Muscle layer of colon (tissue), 2 donors: ENCODE measurements around the gene GRSF1.
A peak's percentile ranks its signal among the peaks of the same experiment; 100 is the strongest.

Source experiments
- H3K27ac ChIP-seq: one replicate; pipeline ENCODE4 v1.7.0; 2013; ENCODE audit warnings: low read depth, mild to moderate bottlenecking, low read length, moderate library complexity
- H3K27me3 ChIP-seq, 2 donors: one replicate each; pipeline ENCODE4 v1.7.0; 2013; ENCODE audit warnings: low read length in 2 of 2, mild to moderate bottlenecking in 2 of 2; ENCODE audit not compliant: insufficient read depth in 2 of 2, control insufficient read depth in 1 of 2
- H3K36me3 ChIP-seq: one replicate; pipeline ENCODE4 v1.7.0; 2013; ENCODE audit warnings: mild to moderate bottlenecking, low read length; ENCODE audit not compliant: insufficient read depth
- H3K4me1 ChIP-seq: one replicate; pipeline ENCODE4 v1.7.0; 2013; ENCODE audit warnings: mild to moderate bottlenecking, low read length; ENCODE audit not compliant: insufficient read depth
- H3K4me3 ChIP-seq, 2 donors: one replicate each; pipeline ENCODE4 v1.7.0; 2013; ENCODE audit warnings: low read length in 2 of 2, low read depth in 1 of 2, mild to moderate bottlenecking in 1 of 2, moderate library complexity in 1 of 2
- H3K9ac ChIP-seq: one replicate; pipeline ENCODE4 v1.7.0; 2013; ENCODE audit warnings: low read length
- H3K9me3 ChIP-seq: one replicate; pipeline ENCODE4 v1.7.0; 2013; ENCODE audit warnings: mild to moderate bottlenecking, low read length
- donor health status: abdominal sarcoma.
- donor health status: Adenocarcinoma of cecum.

The GRSF1 gene, protein sequence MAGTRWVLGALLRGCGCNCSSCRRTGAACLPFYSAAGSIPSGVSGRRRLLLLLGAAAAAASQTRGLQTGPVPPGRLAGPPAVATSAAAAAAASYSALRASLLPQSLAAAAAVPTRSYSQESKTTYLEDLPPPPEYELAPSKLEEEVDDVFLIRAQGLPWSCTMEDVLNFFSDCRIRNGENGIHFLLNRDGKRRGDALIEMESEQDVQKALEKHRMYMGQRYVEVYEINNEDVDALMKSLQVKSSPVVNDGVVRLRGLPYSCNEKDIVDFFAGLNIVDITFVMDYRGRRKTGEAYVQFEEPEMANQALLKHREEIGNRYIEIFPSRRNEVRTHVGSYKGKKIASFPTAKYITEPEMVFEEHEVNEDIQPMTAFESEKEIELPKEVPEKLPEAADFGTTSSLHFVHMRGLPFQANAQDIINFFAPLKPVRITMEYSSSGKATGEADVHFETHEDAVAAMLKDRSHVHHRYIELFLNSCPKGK

DNA sequence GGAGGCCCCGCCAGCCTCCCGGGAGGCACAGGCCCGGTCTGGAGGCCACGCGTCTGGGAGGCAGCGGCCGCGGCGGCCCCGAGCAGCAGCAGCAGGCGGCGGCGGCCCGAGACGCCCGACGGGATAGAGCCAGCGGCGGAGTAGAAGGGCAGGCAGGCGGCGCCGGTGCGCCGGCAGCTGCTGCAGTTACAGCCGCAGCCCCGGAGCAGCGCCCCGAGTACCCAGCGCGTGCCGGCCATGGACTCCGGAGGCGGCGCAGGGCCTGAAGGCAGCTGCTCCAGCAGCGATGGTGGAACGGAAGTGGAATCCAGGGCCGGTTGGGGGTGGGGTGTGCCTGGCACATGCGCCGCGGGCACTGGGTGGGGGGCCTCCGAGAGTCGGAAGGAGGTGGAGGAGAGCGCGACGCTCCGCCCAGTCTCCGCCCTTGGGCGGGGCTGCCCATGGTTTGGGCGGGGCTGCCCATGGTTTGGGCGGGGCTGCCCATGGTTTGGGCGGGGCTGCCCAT, at the start of gene GRSF1:
GRSF1 (minus strand) TSS at position 302 of the 505 bp plus-strand sequence; CDS start at position 239, 63 bp downstream.
- Histone ChIP-seq H3K4me1 (peaks cover 14% of the 10 kb centered on the region), H3K36me3 (peaks cover 7% of the 10 kb centered on the region), H3K4me3 (peak within 1 kb of the TSS; percentile 56 to 82), H3K27ac (peak within 1 kb of the TSS; percentile 81), H3K27me3 (no peaks in the 10 kb centered on the region), H3K9me3 (no peaks in the 10 kb centered on the region), H3K9ac (peak within 1 kb of the TSS; percentile 36)

DNA sequence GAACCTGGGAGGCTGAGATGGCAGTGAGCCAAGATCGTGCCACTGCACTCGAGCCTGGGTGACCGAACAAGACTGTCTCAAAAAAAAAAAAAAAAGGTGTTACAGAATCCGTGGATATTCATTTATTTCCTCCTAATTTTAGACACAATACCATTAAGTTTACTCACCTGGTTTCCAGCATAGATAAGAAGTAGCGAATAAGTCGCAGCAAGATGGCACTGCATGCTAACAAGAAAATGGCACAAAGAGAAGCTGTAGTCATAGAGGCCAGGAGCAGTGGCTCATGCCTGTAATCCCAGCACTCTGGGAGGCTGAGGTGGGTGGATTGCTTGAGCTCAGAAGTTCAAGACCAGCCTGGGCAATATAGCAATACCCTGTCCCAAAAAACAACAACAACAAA, 45.5 kb upstream of the GRSF1 start:
- H3K4me3 ChIP-seq = no peak overlapping the region
- H3K9ac ChIP-seq = no peak overlapping the region
- no peaks in the 10 kb centered on the region for H3K4me1 ChIP-seq
- H3K27ac ChIP-seq = no peak overlapping the region
- H3K27me3 ChIP-seq = no peaks in the 10 kb centered on the region
- no peaks in the 10 kb centered on the region for H3K36me3 ChIP-seq
- no peaks in the 10 kb centered on the region for H3K9me3 ChIP-seq

DNA sequence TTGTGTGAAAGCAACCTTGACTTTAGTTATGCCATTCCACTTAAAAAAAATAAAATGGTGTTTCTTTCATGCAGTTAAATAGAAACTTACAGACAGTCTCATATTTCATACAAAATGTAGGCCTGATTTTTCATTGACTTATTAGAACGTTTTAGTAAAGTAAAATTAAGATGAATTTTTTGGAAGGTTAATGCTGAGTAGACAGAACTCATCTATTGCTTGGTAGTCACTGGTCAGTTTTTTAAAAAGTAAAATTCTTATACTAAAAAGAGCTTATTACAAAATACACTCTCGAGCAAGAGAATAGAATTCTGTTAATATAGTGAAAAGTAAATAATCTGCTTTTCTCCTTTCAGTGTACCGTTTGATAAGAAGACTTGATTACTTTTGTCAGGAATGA, 41.0 kb upstream of the GRSF1 start:
- Histone ChIP-seq H3K27ac (no peak overlapping the region), H3K36me3 (no peaks in the 10 kb centered on the region), H3K9ac (no peak overlapping the region), H3K9me3 (no peaks in the 10 kb centered on the region), H3K27me3 (no peaks in the 10 kb centered on the region), H3K4me1 (no peaks in the 10 kb centered on the region), H3K4me3 (no peak overlapping the region)

DNA sequence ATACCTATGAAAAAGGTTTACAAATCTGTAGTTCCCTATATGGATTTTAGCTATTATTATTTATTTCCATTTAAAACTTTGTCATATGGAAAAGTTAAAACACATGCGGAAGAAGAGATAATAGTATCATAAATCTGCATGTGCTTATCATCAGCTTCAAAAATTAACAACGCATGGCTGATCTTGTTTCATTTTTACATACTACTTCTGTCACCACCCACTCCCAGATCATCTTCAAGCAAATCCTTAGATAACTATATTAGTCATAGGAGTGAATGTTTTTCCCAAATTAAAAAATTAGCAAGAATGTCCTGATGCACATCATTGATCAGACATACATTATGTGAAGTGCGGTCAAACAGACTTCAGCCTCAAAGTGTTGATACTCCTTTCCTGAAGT, 37.9 kb upstream of the GRSF1 start:
- H3K4me3 ChIP-seq = no peak overlapping the region
- H3K9me3 ChIP-seq = no peaks in the 10 kb centered on the region
- H3K27ac ChIP-seq = no peak overlapping the region
- H3K9ac ChIP-seq = no peak overlapping the region
- H3K36me3 ChIP-seq = no peaks in the 10 kb centered on the region
- H3K4me1 ChIP-seq = no peaks in the 10 kb centered on the region
- no peaks in the 10 kb centered on the region for H3K27me3 ChIP-seq

DNA sequence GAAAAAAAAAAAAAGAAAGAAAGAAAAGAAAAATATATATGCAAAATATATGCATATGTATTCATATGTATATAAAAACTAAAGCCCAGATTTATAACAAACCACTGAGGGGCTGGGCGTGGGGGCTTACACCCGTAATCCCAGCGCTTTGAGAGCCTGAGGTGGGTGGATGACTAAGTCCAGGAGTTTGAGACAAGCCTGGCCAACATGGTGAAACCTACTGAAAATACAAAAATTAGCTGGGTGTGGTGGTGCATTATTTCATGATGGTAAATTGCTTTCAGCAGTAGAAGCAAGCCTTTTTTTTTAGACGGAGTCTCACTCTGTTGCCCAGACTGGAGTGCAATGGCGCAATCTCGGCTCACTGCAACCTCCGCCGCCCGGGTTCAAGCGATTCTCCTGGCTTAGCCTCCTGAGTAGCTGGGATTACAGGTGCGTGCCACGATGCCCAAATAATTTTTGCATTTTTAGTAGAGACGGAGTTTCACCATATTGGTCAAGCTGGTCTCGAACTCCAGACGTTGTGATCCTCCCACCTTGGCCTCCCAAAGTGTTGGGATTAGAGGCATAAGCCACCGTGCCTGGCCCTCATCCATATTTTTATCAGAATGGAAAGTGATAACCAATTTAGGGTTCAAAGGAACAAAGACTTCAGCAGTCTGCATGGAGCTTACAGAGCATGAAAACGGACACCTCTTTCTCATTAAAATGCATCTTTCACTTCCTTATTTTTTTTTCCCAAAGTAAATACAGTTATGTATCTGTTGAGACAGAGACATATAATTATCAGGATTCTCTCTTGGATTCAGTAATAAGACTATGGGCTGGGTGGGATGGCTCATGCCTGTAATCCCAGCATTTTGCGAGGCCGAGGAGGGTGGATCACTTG, 34.8 kb upstream of the GRSF1 start:
- Histone ChIP-seq H3K9ac (no peak overlapping the region), H3K4me1 (no peaks in the 10 kb centered on the region), H3K36me3 (no peaks in the 10 kb centered on the region), H3K27me3 (no peaks in the 10 kb centered on the region), H3K4me3 (no peak overlapping the region), H3K9me3 (no peaks in the 10 kb centered on the region), H3K27ac (no peak overlapping the region)

DNA sequence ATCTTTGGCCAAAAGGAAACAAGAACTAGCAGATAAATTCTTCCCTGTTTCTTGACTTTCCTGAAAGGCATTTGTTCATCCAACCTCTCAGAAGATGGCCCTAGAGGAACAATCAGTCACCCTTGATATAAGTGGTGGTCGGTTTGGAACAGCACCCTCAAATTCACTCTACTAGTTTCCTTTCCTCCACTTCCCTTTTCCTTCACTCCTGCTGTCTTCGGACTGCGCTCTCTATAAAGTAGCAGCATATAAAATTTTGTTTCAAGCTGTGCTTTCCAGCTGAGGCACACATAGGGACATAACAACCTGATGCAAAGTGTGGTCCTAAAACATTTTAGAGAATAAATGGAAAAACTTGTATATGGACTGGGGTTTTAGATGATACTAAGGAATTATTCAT, 33.5 kb upstream of the GRSF1 start:
- Histone ChIP-seq H3K4me3 (no peak overlapping the region), H3K9me3 (no peaks in the 10 kb centered on the region), H3K36me3 (no peaks in the 10 kb centered on the region), H3K27me3 (no peaks in the 10 kb centered on the region), H3K9ac (no peak overlapping the region), H3K4me1 (no peaks in the 10 kb centered on the region), H3K27ac (no peak overlapping the region)

DNA sequence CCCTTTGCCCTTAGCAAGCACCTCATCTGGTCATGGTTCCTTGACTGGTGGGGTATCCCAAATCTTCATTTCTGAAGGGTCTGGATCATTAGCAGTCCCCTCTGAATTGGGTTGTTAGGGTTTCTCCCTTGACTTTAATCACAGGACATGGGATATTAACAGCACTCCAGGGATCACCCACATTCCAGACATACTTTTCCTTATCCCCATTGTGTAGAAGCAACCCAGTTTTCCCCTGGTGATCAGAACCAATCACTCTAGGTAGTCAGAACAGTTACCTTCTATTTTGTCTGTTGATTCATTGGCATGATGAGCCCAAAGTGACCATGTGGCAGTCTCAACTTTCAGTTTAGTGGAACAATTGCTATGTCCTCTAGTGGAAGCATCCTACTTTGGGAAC, 29.1 kb upstream of the GRSF1 start:
- no peak overlapping the region for H3K27ac ChIP-seq
- H3K9ac ChIP-seq = no peak overlapping the region
- H3K36me3 ChIP-seq = no peaks in the 10 kb centered on the region
- H3K27me3 ChIP-seq = no peaks in the 10 kb centered on the region
- H3K9me3 ChIP-seq = no peaks in the 10 kb centered on the region
- H3K4me1 ChIP-seq = no peaks in the 10 kb centered on the region
- H3K4me3 ChIP-seq = no peak overlapping the region

DNA sequence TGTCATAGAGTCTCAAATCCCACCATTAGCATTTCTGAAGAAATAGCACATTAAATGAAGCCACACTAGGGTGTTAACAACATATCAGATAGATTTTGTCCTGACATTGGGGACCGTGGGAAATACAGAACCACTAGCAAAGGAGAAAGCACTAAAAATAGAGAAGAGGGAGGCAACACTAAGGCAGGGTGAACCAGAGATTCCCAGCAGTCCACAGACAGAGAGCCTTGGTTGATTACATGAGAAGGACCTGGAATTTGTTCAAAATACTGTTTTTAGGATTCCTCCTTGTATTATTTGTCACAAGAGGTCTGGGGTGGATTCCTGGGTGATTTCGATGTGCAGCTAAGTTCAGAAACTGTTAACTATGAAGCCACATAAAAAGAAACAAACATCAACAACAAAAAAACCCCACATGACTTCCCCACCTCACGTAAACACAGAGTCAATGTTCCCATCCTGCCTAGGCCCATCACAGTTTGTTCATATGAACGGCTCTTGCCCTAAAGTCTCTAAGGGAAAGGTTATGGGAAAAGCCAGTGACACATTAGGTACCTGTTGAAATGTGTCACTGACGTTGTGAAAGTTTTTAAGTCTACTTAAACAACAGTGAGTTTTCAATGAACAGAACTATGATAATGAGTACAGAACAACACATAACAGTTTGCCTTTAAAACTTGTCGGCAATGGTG, 23.6 kb upstream of the GRSF1 start:
- H3K27me3 ChIP-seq = no peaks in the 10 kb centered on the region
- H3K9ac ChIP-seq = no peak overlapping the region
- H3K27ac ChIP-seq = no peak overlapping the region
- no peaks in the 10 kb centered on the region for H3K9me3 ChIP-seq
- H3K4me3 ChIP-seq = no peak overlapping the region
- no peaks in the 10 kb centered on the region for H3K36me3 ChIP-seq
- no peaks in the 10 kb centered on the region for H3K4me1 ChIP-seq

DNA sequence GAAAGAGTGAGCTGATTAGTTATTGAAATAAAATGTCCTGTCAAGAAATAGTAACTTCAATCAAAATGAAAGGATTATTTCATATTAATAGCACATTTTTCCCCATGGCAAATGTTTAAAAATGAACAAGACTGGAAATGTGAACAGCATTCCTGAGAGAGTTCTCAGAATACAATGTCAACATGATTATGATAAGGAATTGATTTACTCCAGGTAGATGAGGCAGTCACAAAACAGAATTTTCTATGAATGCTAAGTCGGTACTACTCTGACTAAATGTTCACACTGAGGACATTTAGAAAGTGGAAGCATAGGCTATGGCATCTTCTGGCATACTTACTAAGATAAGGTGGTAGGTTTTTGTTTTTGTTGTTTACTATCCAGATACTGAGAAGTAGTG, 19.4 kb upstream of the GRSF1 start:
- Histone ChIP-seq H3K9ac (no peak overlapping the region), H3K36me3 (no peaks in the 10 kb centered on the region), H3K27me3 (no peaks in the 10 kb centered on the region), H3K27ac (no peak overlapping the region), H3K4me3 (no peak overlapping the region), H3K9me3 (no peaks in the 10 kb centered on the region), H3K4me1 (no peaks in the 10 kb centered on the region)

DNA sequence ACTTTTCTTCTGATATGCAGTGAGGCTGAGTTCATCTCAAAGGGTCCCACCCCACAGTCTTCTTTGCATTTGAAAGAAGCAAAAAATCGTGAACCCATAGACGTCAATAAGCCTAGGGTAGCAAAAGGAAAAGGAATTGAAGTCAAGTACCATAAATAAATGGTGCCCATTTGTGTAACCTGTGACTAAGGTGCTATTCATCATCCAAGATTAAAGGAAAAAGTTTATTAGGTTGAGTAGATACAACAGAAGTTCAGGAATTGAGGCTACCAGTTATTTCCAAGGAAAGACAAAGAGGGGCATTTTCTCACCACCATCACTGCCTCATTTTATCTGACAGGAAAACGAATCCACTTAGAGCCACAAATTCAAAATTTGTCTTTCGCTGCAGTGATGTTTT, 18.8 kb upstream of the GRSF1 start:
- Histone ChIP-seq H3K4me3 (no peak overlapping the region), H3K9ac (no peak overlapping the region), H3K4me1 (no peaks in the 10 kb centered on the region), H3K27ac (no peak overlapping the region), H3K27me3 (no peaks in the 10 kb centered on the region), H3K36me3 (no peaks in the 10 kb centered on the region), H3K9me3 (no peaks in the 10 kb centered on the region)

DNA sequence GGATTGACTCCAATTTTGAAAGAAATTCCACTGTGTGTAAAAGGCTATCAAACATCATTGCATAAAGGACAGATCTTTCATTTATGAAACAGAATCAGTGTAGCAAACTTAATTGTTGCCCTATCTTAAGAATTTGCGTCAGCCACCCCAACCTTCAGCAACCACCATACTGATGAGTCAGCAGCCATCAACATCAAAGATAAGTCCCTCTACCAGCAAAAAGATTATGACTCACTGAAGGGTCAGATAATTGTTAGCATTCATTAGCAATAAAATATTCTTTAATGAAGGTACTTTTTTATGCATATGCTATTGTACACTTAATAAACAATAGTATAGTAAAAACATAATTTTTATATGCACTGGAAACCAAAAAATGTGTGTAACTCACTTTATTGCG, 15.8 kb upstream of the GRSF1 start:
- H3K27me3 ChIP-seq = no peaks in the 10 kb centered on the region
- no peaks in the 10 kb centered on the region for H3K4me1 ChIP-seq
- no peak overlapping the region for H3K9ac ChIP-seq
- H3K27ac ChIP-seq = no peak overlapping the region
- H3K4me3 ChIP-seq = no peak overlapping the region
- H3K36me3 ChIP-seq = no peaks in the 10 kb centered on the region
- no peaks in the 10 kb centered on the region for H3K9me3 ChIP-seq
